H1 (cell line): ENCODE data around the gene MXD3. TPM values are rescaled to one million over a fixed set of nuclear protein-coding genes. Genes with fewer than 3 reads are reported as not detected.

Experiments used
- polyA plus RNA-seq, 7 experiments: library from polyadenylated mRNA; depleted of rRNA in 3 of 7; stranded (reverse) in 5 of 7; unstranded in 2 of 7; fragments of >200 nt in 5 of 7; fragments of 200-250 nt in 2 of 7; gene quantifications; 1 replicate in 5 of 7; 2 replicates in 1 of 7; 4 replicates in 1 of 7; pipeline versions ENCODE4 v1.2.1 to v1.2.3, GENCODE V29; 2011 to 2013; ENCODE audit warnings: missing spikeins in 2 of 7, mixed read lengths in 2 of 7
- total RNA-seq: library from RNA; stranded (reverse); fragmentation: NEBNext Ultra II Directional; extraction: Animal tissue kit (Norgen Biotek cat#: 25700); gene quantifications from 2 replicates; pipeline ENCODE4 v1.2.1, GENCODE V29; 2021
- TF ChIP-seq, protein P1 (sequence below): fragments of 300-600 bp; sonication (generic); IDR thresholded peaks from 2 replicates; pipeline ENCODE4 v1.7.1; 2012; ENCODE audit warnings: low read length, moderate library complexity, mild to moderate bottlenecking, inconsistent platforms; ENCODE audit not compliant: insufficient replicate concordance

MXD3 gene
- total and polyA plus RNA-seq, 2 of the 8 experiments (the other 6 are each of a cell fraction or from before 2014, with no cell fraction given) = 6.5 to 7.7 TPM

DNA sequence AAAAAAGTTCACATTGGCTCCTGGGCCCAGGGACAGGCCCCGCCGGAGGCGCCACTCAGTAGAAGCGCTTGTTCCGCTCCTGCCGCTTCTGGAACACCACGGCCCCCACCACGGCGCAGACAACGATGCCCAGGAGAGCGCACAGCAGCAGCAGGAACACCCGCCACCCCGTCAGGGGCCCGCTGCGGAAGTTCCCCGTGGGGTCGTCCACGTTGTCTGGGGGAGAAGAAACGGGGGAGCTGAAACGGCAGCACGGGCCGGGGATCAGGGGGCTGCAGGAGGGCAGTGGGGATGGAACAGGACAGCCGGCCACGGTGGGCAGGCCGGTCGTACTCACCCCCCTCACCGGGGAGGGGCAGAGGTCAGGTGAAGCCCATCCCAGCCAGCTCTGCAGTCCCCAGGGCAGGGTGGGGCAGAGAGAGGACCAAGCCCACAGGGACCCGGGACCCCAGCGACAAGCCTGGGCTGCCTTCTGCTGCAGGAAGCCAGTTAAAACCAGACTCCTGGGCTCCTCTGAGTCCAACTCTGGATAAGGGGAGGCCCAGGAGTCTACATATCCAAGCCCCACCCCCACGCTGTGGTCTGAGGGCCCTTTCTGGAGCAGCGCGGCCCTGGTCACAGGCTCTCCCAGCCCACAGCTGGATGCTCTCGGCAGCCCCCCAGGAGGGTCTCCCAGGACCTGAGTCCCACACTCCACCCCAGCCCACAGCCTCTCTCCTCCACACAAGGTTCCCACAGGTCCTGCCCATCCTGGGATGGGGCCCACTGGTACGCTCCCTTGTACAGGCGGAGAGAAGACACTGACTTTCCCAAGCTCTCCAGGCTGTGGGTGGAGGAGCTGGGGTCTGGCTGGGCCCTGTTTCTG is 20.6 kb upstream of the MXD3 start (continued):
- TF ChIP-seq, protein P1, sequence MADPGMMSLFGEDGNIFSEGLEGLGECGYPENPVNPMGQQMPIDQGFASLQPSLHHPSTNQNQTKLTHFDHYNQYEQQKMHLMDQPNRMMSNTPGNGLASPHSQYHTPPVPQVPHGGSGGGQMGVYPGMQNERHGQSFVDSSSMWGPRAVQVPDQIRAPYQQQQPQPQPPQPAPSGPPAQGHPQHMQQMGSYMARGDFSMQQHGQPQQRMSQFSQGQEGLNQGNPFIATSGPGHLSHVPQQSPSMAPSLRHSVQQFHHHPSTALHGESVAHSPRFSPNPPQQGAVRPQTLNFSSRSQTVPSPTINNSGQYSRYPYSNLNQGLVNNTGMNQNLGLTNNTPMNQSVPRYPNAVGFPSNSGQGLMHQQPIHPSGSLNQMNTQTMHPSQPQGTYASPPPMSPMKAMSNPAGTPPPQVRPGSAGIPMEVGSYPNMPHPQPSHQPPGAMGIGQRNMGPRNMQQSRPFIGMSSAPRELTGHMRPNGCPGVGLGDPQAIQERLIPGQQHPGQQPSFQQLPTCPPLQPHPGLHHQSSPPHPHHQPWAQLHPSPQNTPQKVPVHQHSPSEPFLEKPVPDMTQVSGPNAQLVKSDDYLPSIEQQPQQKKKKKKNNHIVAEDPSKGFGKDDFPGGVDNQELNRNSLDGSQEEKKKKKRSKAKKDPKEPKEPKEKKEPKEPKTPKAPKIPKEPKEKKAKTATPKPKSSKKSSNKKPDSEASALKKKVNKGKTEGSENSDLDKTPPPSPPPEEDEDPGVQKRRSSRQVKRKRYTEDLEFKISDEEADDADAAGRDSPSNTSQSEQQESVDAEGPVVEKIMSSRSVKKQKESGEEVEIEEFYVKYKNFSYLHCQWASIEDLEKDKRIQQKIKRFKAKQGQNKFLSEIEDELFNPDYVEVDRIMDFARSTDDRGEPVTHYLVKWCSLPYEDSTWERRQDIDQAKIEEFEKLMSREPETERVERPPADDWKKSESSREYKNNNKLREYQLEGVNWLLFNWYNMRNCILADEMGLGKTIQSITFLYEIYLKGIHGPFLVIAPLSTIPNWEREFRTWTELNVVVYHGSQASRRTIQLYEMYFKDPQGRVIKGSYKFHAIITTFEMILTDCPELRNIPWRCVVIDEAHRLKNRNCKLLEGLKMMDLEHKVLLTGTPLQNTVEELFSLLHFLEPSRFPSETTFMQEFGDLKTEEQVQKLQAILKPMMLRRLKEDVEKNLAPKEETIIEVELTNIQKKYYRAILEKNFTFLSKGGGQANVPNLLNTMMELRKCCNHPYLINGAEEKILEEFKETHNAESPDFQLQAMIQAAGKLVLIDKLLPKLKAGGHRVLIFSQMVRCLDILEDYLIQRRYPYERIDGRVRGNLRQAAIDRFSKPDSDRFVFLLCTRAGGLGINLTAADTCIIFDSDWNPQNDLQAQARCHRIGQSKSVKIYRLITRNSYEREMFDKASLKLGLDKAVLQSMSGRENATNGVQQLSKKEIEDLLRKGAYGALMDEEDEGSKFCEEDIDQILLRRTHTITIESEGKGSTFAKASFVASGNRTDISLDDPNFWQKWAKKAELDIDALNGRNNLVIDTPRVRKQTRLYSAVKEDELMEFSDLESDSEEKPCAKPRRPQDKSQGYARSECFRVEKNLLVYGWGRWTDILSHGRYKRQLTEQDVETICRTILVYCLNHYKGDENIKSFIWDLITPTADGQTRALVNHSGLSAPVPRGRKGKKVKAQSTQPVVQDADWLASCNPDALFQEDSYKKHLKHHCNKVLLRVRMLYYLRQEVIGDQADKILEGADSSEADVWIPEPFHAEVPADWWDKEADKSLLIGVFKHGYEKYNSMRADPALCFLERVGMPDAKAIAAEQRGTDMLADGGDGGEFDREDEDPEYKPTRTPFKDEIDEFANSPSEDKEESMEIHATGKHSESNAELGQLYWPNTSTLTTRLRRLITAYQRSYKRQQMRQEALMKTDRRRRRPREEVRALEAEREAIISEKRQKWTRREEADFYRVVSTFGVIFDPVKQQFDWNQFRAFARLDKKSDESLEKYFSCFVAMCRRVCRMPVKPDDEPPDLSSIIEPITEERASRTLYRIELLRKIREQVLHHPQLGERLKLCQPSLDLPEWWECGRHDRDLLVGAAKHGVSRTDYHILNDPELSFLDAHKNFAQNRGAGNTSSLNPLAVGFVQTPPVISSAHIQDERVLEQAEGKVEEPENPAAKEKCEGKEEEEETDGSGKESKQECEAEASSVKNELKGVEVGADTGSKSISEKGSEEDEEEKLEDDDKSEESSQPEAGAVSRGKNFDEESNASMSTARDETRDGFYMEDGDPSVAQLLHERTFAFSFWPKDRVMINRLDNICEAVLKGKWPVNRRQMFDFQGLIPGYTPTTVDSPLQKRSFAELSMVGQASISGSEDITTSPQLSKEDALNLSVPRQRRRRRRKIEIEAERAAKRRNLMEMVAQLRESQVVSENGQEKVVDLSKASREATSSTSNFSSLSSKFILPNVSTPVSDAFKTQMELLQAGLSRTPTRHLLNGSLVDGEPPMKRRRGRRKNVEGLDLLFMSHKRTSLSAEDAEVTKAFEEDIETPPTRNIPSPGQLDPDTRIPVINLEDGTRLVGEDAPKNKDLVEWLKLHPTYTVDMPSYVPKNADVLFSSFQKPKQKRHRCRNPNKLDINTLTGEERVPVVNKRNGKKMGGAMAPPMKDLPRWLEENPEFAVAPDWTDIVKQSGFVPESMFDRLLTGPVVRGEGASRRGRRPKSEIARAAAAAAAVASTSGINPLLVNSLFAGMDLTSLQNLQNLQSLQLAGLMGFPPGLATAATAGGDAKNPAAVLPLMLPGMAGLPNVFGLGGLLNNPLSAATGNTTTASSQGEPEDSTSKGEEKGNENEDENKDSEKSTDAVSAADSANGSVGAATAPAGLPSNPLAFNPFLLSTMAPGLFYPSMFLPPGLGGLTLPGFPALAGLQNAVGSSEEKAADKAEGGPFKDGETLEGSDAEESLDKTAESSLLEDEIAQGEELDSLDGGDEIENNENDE = no peak
- TF ChIP-seq, all 59 proteins: peak for 0
